ENCODE data around the gene COPS6.
A peak's percentile ranks its signal among the peaks of the same experiment; 100 is the strongest.
"Not testable (repeated sequence)": the region's sequence is repeated elsewhere in the genome, so short reads cannot be mapped to it uniquely, and the experiment has no call there.

COPS6 gene

DNA sequence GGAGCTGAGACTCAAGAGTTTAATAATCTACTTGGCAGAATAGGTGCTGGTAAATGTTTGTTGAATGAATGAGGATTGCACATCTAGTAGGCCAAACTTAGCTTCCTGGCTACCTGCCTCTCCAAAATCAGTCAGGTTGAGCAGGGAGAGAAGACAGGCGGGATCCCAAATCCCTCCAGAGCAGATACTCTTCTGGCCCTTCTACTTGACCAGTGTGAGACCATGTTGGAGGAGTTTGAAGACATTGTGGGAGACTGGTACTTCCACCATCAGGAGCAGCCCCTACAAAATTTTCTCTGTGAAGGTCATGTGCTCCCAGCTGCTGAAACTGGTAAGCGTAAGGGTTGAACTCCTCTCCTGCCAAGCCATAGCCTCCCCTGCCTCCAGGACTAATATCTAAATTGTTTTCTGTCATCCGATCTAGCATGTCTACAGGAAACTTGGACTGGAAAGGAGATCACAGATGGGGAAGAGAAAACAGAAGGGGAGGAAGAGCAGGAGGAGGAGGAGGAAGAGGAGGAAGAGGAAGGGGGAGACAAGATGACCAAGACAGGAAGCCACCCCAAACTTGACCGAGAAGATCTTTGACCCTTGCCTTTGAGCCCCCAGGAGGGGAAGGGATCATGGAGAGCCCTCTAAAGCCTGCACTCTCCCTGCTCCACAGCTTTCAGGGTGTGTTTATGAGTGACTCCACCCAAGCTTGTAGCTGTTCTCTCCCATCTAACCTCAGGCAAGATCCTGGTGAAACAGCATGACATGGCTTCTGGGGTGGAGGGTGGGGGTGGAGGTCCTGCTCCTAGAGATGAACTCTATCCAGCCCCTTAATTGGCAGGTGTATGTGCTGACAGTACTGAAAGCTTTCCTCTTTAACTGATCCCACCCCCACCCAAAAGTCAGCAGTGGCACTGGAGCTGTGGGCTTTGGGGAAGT, 35.8 kb downstream of the COPS6 start:
- no peak overlapping the region for H3K4me3 ChIP-seq (ENCODE audit: low read depth, low read length)
- ChIA-PET POLR2A (interaction anchor here (2.1 kb wide), 1 partner anchor 23 kb away, joined by 5 read pairs; the partner anchor contains the start of genes AP4M1 and MCM7), CTCF (interaction anchor here (0.8 to 1.5 kb wide), 3 partner anchors 9 to 132 kb away, joined by 3 to 8 read pairs (median 3); no protein-coding TSS in a partner anchor)
- DNase-seq (ENCODE audit: low read depth, low spot score): no peak
- TF ChIP-seq CTCF (IDR thresholded peaks at IDR 0.05; ENCODE audit: insufficient read depth, low read length, missing control alignments): no peak

GRCh38 chr7:100126239-100126930, 37.6 kb downstream of the COPS6 start:
- DNase-seq (ENCODE audit: low read depth, low spot score): no peak
- POLR2A ChIA-PET: interaction anchor here (0.6 to 1.0 kb wide), 4 partner anchors 17 to 31 kb away, joined by 3 to 8 read pairs (median 4); partner anchors contain the start of genes AP4M1 and LAMTOR4
- peak overlapping the region; percentile 94 for H3K4me3 ChIP-seq (ENCODE audit: low read depth, low read length)
- CTCF ChIA-PET: no interaction called here
- no peak for TF ChIP-seq CTCF (IDR thresholded peaks at IDR 0.05; ENCODE audit: insufficient read depth, low read length, missing control alignments)

DNA sequence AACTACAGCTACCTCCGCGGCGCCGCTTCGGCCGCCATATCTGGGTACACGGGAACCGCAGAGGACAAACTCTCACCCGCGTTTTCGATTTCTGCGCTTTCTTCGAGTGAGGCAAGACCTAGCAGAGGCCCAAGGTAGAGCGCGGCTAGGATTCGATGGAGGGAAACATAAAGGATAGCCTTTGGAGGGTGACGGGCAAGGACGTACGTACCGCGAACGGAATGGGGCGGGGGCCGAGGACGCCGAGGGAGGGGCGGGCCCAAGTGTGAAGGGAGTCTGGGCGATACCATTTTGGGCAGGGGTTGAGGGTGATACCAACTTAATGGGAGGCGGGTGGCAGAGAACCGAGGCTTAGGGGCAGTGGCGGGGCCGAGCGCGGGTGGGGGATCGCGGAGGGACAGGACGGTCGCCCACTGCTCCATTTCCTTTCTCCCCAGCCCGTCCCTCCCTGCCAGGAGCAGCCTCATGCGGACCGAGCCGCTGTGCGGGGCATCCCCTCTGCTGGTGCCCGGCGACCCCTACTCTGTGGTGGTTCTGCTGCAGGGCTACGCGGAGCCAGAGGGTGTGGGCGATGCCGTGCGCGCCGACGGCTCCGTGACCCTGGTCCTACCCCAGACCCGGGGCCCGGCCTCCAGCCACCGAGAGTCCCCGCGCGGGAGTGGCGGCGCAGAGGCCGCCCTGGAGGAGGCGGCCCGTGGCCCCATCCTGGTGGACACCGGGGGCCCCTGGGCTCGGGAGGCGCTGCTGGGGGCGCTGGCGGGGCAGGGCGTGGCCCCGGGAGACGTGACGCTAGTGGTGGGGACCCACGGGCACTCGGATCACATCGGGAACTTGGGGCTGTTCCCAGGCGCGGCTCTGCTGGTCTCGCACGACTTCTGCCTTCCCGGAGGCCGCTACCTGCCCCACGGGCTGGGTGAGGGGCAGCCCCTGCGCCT, 38.4 kb downstream of the COPS6 start, which contains the start of gene MBLAC1:
Gene MBLAC1, plus strand, starts transcription at position 37 of the 935 bp plus-strand sequence. Its CDS starts 429 bp downstream, at position 466.
- H3K4me3 ChIP-seq (ENCODE audit: low read depth, low read length): peak within 1 kb of the TSS; percentile 94
- DNase-seq (ENCODE audit: low read depth, low spot score): peak; percentile 63
- ChIA-PET POLR2A (interaction anchor here (0.6 to 1.0 kb wide), 3 partner anchors 22 to 32 kb away, joined by 3 to 8 read pairs (median 5); partner anchors contain the start of genes AP4M1 and LAMTOR4), CTCF (interaction anchor here (7.0 to 11.8 kb wide), 2 partner anchors 17 to 87 kb away, joined by 167 to 298 read pairs; partner anchors contain the start of genes LAMTOR4 and PVRIG)
- TF ChIP-seq CTCF (IDR thresholded peaks at IDR 0.05; ENCODE audit: insufficient read depth, low read length, missing control alignments): no peak

- no peak for TF ChIP-seq CTCF (IDR thresholded peaks at IDR 0.05; ENCODE audit: insufficient read depth, low read length, missing control alignments)
- ChIA-PET CTCF (interaction anchor here (0.6 to 11.8 kb wide), 8 partner anchors 7 to 134 kb away, joined by 3 to 298 read pairs (median 14); partner anchors contain the start of genes CNPY4, LAMTOR4 and PVRIG), POLR2A (interaction anchor here (1.0 kb wide), 1 partner anchor 134 kb away, joined by 3 read pairs; no protein-coding TSS in a partner anchor)
- no peak for DNase-seq (ENCODE audit: low read depth, low spot score)
- H3K4me3 ChIP-seq (ENCODE audit: low read depth, low read length): peak overlapping the region; percentile 94
Observed at GRCh38 chr7:100127866-100128636, 39.3 kb downstream of the COPS6 start.

DNA sequence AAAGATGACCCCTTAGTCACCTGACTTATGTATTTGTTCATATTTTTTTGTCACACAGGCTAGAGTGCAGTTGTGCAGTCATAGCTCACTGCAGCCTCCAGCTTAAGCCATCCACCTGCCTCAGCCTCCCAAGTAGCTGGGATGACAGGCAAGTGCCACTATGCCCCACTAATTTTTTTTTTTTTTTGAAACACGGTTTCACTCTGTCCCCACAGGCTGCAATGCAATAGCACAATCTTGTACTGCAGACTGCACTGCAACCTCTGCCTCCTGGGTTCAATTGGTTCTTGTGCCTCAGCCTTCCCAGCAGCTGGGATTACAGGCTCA, 39.8 kb downstream of the COPS6 start:
- CTCF ChIA-PET: interaction anchor here (0.6 to 11.8 kb wide), 9 partner anchors 8 to 135 kb away, joined by 3 to 298 read pairs (median 5); partner anchors contain the start of genes CNPY4, LAMTOR4 and PVRIG
- no peak for TF ChIP-seq CTCF (IDR thresholded peaks at IDR 0.05; ENCODE audit: insufficient read depth, low read length, missing control alignments)
- DNase-seq (ENCODE audit: low read depth, low spot score): no peak
- no peak overlapping the region for H3K4me3 ChIP-seq (ENCODE audit: low read depth, low read length)
- POLR2A ChIA-PET: interaction anchor here (1.0 kb wide), 1 partner anchor 135 kb away, joined by 3 read pairs; no protein-coding TSS in a partner anchor

DNA sequence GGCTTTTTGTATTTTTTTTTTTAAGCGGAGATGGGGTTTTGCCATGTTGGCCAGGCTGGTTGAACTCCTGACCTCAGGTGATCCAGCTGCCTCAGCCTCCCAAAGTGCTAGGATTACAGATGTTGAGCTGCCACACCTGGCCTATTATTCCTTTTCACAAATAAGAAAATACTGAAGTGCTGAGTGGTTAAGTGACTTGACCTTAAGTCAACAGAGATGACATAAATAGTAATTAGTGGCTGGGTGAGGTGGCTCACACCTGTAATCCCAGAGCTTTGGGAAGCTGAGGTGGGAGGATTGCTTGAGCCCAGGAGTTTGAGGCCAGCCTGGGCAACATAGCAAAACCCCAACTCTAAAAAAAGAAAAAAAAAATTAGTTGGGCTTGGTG, 41.4 kb downstream of the COPS6 start:
- DNase-seq (ENCODE audit: low read depth, low spot score); POLR2A ChIA-PET; H3K4me3 ChIP-seq (ENCODE audit: low read depth, low read length): not testable (repeated sequence)
- CTCF ChIA-PET: interaction anchor here (0.6 to 11.8 kb wide), 29 partner anchors 8 to 275 kb away, joined by 3 to 298 read pairs (median 5); partner anchors contain the start of genes CNPY4, LAMTOR4, PVRIG and TRAPPC14

All from AG04449 (cell line).